HepG2 (cell line): ENCODE results near the gene RPS6KB1. TPM values are rescaled to one million over a fixed set of nuclear protein-coding genes. Genes with fewer than 3 reads are reported as not detected.
"Not testable (repeated sequence)": the region's sequence is repeated elsewhere in the genome, so short reads cannot be mapped to it uniquely, and the experiment has no call there.

ENCODE experiments used
- ATAC-seq: fragments of 200-7000 bp; cut with Tn5 transposase; 3 replicates; pipeline ENCODE4 v1.9.1; 2020; ENCODE audit warnings: mild to moderate bottlenecking, moderate library complexity
- BruUV-seq: library from RNA; stranded (reverse); fragments of 400-500 nt; replicated peaks from 2 replicates; lab custom pipeline; 2021; lab: Mats Ljungman, UMichigan
- CTCF ChIA-PET: fragments of 300-600 bp; formaldehyde crosslinking; extraction: SDS; loops from one replicate; lab custom pipeline; 2021; ENCODE audit warnings: low total read pairs, inconsistent platforms, low intra/inter-chr PET ratio; lab: Yijun Ruan, JAX
- POLR2A ChIA-PET: fragments of 350-600 bp; sonication (Branson Sonifier 250); formaldehyde crosslinking; loops from one replicate; lab custom pipeline; 2020; ENCODE audit warnings: antibody characterized with exemption, inconsistent platforms; lab: Yijun Ruan, JAX
- DNase-seq: peaks from one replicate; pipeline ENCODE4 v3.0.0-alpha.2; 2015; ENCODE audit warnings: low spot score
- FAIRE-seq: peaks from 3 replicates; lab custom pipeline; 2011; peaks lifted over from hg19 to GRCh38; lab: Jason Lieb, UNC
- H2AFZ ChIP-seq: one replicate; pipeline ENCODE4 v1.6.1; 2011; ENCODE audit warnings: low read length, inconsistent platforms
- H3K27ac ChIP-seq: fragments of 300-600 bp; 3 replicates; pipeline ENCODE4 v1.8.0; 2011; ENCODE audit warnings: mixed run types, mild to moderate bottlenecking, mixed read lengths, low read length, inconsistent platforms; ENCODE audit not compliant: insufficient read depth; ENCODE audit errors: extremely low read length
- H3K27me3 ChIP-seq, 2 experiments: fragments of 200-600 bp in 1 of 2; 2 replicates in 1 of 2; 3 replicates in 1 of 2; pipeline versions ENCODE4 v1.6.0 to v1.8.0; 2011; ENCODE audit warnings: low read length in 2 of 2, mild to moderate bottlenecking in 2 of 2, moderate library complexity in 2 of 2, inconsistent platforms in 1 of 2; ENCODE audit not compliant: insufficient read depth in 2 of 2, control insufficient read depth in 1 of 2
- H3K36me3 ChIP-seq, 2 experiments: fragments of 200-600 bp in 1 of 2; replicated peaks in 1 of 2; 2 replicates in 1 of 2; 3 replicates in 1 of 2; pipeline versions ENCODE4 v1.5.1 to v1.8.0; 2011; ENCODE audit warnings: low read length in 2 of 2, inconsistent platforms in 1 of 2; ENCODE audit not compliant: insufficient read depth in 2 of 2, control insufficient read depth in 1 of 2
- H3K4me1 ChIP-seq: 2 replicates; pipeline ENCODE4 v1.5.1; 2012; ENCODE audit warnings: low read length, inconsistent platforms; ENCODE audit not compliant: insufficient read depth
- H3K4me2 ChIP-seq: 2 replicates; pipeline ENCODE4 v1.6.0; 2011; ENCODE audit warnings: low read depth, low read length, inconsistent platforms
- H3K4me3 ChIP-seq, 3 experiments: fragments of 200-600 bp in 1 of 3; sonication (generic), shearing (Covaris generic) in 1 of 3; replicated peaks in 1 of 3; 2 replicates each; pipeline ENCODE4 v1.5.1; 2011 to 2016; ENCODE audit warnings: low read length in 3 of 3, inconsistent platforms in 2 of 3, low read depth in 2 of 3, mild to moderate bottlenecking in 2 of 3, control low read depth in 1 of 3, mixed read lengths in 1 of 3; ENCODE audit not compliant: insufficient read depth in 1 of 3
- H3K79me2 ChIP-seq: one replicate; pipeline ENCODE4 v1.6.1; 2011; ENCODE audit warnings: low read length, inconsistent platforms; ENCODE audit not compliant: insufficient read depth
- H3K9ac ChIP-seq: 2 replicates; pipeline ENCODE4 v1.6.0; 2011; ENCODE audit warnings: mild to moderate bottlenecking, low read depth, low read length, inconsistent platforms; ENCODE audit not compliant: insufficient read depth
- H3K9me3 ChIP-seq: 2 replicates; pipeline ENCODE4 v1.5.1; 2012; ENCODE audit warnings: mild to moderate bottlenecking, low read length
- H4K20me1 ChIP-seq: 2 replicates; pipeline ENCODE4 v1.6.0; 2011; ENCODE audit warnings: inconsistent platforms, mild to moderate bottlenecking, low read length, moderate library complexity; ENCODE audit not compliant: insufficient read depth
- CEBPB ChIP-seq: IDR thresholded peaks from 2 replicates; pipeline ENCODE4 v1.6.1; 2011; ENCODE audit warnings: low read depth, low read length, improper control_type of control experiment, borderline replicate concordance
- CEBPG ChIP-seq: IDR thresholded peaks from 2 replicates; pipeline ENCODE4 v1.6.1; 2016
- WGBS: methylation state at CpG from one replicate; pipeline ENCODE4 v1.1.6; 2017; ENCODE audit warnings: low lambda C conversion rate; 5-methylcytosine and 5-hydroxymethylcytosine counted together
- in situ Hi-C: cut with HindIII; loops from 2 replicates; pipeline ENCODE4 v1.10.0; 2017; ENCODE audit warnings: low pct_unique_long_range_greater_than_20kb; ENCODE audit not compliant: extremely low pct_ligation_motif_present
- intact Hi-C: fragments of 100-400 bp; cut with micrococcal nuclease; formaldehyde crosslinking; loops from one replicate; pipeline ENCODE4 v1.10.0; 2022; ENCODE audit not compliant: unreplicated experiment
- polyA plus RNA-seq, 8 experiments: library from polyadenylated mRNA; depleted of rRNA in 3 of 8; stranded (reverse) in 7 of 8; unstranded in 1 of 8; fragments of >200 nt; fragmentation: Illumina TruSeq in 4 of 8; extraction: Trizol in 4 of 8; gene quantifications; 2 replicates each; pipeline versions ENCODE4 v1.2.1 to v1.2.3, GENCODE V29; 2011 to 2016; ENCODE audit warnings: low read depth in 4 of 8, missing spikeins in 1 of 8, mixed read lengths in 1 of 8; ENCODE audit not compliant: insufficient read depth in 1 of 8
- total RNA-seq, 5 experiments: library from RNA; depleted of rRNA; stranded (reverse); fragments of >200 nt; fragmentation: Illumina TruSeq; extraction: Trizol; gene quantifications; 2 replicates each; pipeline ENCODE4 v1.2.3, GENCODE V29; 2016; ENCODE audit warnings: low read depth in 1 of 5

The RPS6KB1 gene
- total and polyA plus RNA-seq, 2 of the 13 experiments (the other 11 are each of a cell fraction or from before 2014, with no cell fraction given), result 16.5 to 42.2 TPM

DNA sequence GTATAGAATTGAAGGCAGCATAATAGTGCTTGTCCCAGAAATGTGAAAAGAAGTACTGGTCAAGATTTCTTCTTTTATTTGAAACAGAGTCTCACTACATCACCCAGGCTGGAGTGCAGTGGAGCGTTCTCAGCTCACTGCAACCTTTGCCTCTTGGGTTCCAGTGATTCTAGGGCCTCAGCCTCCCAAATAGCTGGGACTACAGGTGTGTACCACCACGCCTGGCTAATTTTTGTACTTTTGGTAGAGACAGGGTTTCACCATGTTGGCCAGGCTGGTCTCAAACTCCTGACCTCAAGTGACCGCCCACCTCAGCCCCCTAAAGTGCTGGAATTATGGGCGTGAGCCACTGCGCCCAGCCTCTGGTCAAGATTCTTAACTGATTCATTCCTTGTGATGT lies 27.7 kb downstream of the RPS6KB1 start:
- BruUV-seq, H3K9me3 ChIP-seq, H3K79me2 ChIP-seq, POLR2A ChIA-PET, H2AFZ ChIP-seq, ATAC-seq, H3K4me1 ChIP-seq, H3K27ac ChIP-seq, in situ Hi-C loops, FAIRE-seq, DNase-seq, CTCF ChIA-PET, H3K9ac ChIP-seq, H4K20me1 ChIP-seq, H3K4me2 ChIP-seq, H3K4me3 ChIP-seq, H3K27me3 ChIP-seq, intact Hi-C loops: not testable (repeated sequence)
- H3K36me3 ChIP-seq, result peaks cover 27 to 69% of the 10 kb centered on the region in 2 experiments
- 100% methylated on average over 5 of the region's 5 CpGs for WGBS

DNA sequence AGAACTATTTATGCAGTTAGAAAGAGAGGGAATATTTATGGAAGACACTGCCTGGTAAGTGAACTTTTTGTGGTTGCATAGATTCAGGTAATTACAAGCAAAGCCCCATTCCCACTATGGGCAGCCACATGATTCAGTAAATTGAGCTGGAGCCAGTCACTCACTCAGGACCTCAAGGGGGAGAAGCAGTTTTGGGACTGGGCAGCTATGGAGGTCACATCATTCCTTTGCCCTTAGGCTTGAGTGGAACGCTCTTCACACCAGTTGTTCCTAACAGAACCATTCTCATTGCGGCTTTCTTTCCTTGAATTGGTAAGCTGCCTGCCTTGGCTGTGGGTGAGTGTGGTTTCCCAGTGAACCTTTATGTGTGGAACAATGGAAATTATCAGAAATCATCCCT lies 37.2 kb downstream of the RPS6KB1 start:
- FAIRE-seq, H4K20me1 ChIP-seq, H3K4me3 ChIP-seq, BruUV-seq, H3K9me3 ChIP-seq, H2AFZ ChIP-seq, H3K27ac ChIP-seq, H3K4me1 ChIP-seq, ATAC-seq, H3K4me2 ChIP-seq, H3K27me3 ChIP-seq, H3K79me2 ChIP-seq, POLR2A ChIA-PET, DNase-seq, in situ Hi-C loops, H3K9ac ChIP-seq, intact Hi-C loops, CTCF ChIA-PET: not testable (repeated sequence)
- peaks cover 20 to 75% of the 10 kb centered on the region in 2 experiments for H3K36me3 ChIP-seq
- WGBS, result 100% methylated on average over 2 of the region's 2 CpGs

DNA sequence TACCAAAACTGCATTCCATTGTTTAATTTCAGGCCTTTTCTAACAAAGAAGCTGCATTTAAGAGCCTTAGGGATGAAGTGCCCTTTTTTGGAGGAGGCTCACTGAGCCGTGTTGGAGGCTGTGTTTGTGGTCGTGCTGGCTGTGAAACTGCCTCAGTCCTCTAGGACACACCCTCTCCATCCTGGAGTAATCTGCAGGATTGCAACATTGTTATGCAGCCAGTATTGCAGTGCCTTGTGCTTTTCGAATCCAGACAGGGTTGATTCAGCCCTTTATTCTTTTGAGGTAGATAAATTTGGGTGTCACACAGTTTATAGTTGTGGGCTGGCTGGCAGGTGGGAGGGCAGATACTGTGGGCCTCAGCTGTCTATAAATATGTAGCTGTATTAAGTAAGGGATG lies 37.8 kb downstream of the RPS6KB1 start:
- TF ChIP-seq CEBPB, result peak; percentile 37; the same call in 1 of the 2 replicates
- peak; percentile 34; the same call in 1 of the 2 replicates for TF ChIP-seq CEBPG (CRISPR knock-in tag)
- TF ChIP-seq, all 625 proteins: peak for 2; not testable (repeated sequence) for 623
- peaks cover 17 to 75% of the 10 kb centered on the region in 2 experiments for H3K36me3 ChIP-seq
- H3K9ac ChIP-seq, H3K79me2 ChIP-seq, DNase-seq, H3K4me3 ChIP-seq, POLR2A ChIA-PET, H3K4me2 ChIP-seq, H3K27ac ChIP-seq, H3K4me1 ChIP-seq, H4K20me1 ChIP-seq, intact Hi-C loops, BruUV-seq, in situ Hi-C loops, H3K9me3 ChIP-seq, CTCF ChIA-PET, H3K27me3 ChIP-seq, FAIRE-seq, H2AFZ ChIP-seq: not testable (repeated sequence)
- WGBS, result 78% methylated on average over 3 of the region's 3 CpGs
- ATAC-seq, result peak; percentile 73
